OCI-LY7 (cell line): ENCODE measurements around the gene TRAPPC1.

Source experiments
- EZH2phosphoT487 ChIP-seq: fragments of 200-600 bp; sonication (generic); IDR thresholded peaks from 2 replicates; pipeline ENCODE4 v1.6.1; 2018; ENCODE audit warnings: low read depth, borderline replicate concordance, mild to moderate bottlenecking, mixed run types, antibody characterized with exemption, low read length, moderate library complexity, mixed read lengths
- TF ChIP-seq, protein P1 (sequence below): fragments of 200-600 bp; sonication (generic); conservative IDR thresholded peaks from 2 replicates; pipeline ENCODE4 v1.5.1; 2014; ENCODE audit warnings: mild to moderate bottlenecking, antibody characterized with exemption, low read length, moderate library complexity, mixed read lengths

- TF ChIP-seq, protein P1, sequence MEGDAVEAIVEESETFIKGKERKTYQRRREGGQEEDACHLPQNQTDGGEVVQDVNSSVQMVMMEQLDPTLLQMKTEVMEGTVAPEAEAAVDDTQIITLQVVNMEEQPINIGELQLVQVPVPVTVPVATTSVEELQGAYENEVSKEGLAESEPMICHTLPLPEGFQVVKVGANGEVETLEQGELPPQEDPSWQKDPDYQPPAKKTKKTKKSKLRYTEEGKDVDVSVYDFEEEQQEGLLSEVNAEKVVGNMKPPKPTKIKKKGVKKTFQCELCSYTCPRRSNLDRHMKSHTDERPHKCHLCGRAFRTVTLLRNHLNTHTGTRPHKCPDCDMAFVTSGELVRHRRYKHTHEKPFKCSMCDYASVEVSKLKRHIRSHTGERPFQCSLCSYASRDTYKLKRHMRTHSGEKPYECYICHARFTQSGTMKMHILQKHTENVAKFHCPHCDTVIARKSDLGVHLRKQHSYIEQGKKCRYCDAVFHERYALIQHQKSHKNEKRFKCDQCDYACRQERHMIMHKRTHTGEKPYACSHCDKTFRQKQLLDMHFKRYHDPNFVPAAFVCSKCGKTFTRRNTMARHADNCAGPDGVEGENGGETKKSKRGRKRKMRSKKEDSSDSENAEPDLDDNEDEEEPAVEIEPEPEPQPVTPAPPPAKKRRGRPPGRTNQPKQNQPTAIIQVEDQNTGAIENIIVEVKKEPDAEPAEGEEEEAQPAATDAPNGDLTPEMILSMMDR = no peak
- no peak for TF ChIP-seq EZH2phosphoT487
These were observed 28.3 kb downstream of the TRAPPC1 start for GRCh38 chr17:7903154-7904103.
